GM13977 (cell line): ENCODE measurements around the gene TEN1.
A peak's percentile ranks its signal among the peaks of the same experiment; 100 is the strongest.

ENCODE experiments used
- DNase-seq: peaks from one replicate; pipeline ENCODE4 v3.0.0; 2012; ENCODE audit warnings: low spot score
- CTCF ChIP-seq: IDR thresholded peaks from 2 replicates; pipeline ENCODE4 v1.5.1; 2012; ENCODE audit warnings: mild to moderate bottlenecking, control low read depth; ENCODE audit not compliant: insufficient read depth; ENCODE audit errors: extremely low read depth, missing control alignments
- in situ Hi-C: fragments of 300-500 bp; cut with MboI; formaldehyde crosslinking; loops from one replicate; pipeline ENCODE4 v1.12.0; 2022; ENCODE audit warnings: low sequenced_read_pairs, low pct_unique_long_range_greater_than_20kb, mixed read lengths, inconsistent platforms; ENCODE audit not compliant: unreplicated experiment

TEN1 gene

GRCh38 chr17:75978938-75979704 is at the start of gene TEN1, which contains the start of gene ACOX1:
TEN1 (plus strand) TSS chr17:75979240; CDS start chr17:75986193, 6,953 bp downstream.
ACOX1 (minus strand) TSS chr17:75979166; CDS start chr17:75979073, 93 bp downstream.
- DNase-seq: peak; percentile 93
- peak; percentile 40 for TF ChIP-seq CTCF
- in situ Hi-C loops: no loop called here

DNA sequence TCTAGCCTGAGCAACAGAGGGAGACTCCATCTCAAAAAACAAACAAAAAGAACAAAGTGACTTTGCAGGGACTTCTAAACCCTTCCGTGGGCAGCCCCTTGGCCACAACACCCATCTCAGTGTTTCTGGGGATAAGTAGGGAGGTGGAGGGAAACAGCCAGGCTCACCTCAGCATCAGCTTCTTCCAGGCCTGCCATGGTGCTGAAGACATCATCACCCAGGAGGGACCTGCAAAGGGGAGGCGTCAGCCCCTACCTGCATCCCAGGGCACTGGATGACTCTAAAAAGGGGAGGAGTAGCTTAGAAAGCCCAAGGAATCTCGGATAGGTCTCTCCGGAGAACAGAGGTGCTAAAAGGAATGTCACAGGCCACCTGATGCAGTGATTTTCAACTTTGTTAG is 48.0 kb upstream of the TEN1 start:
- no peak for DNase-seq
- TF ChIP-seq CTCF: no peak
- in situ Hi-C loops: no loop called here

GRCh38 chr17:75932852-75933251 is 46.2 kb upstream of the TEN1 start:
- no peak for DNase-seq
- no peak for TF ChIP-seq CTCF
- in situ Hi-C loops: no loop called here

- no peak for TF ChIP-seq CTCF
- in situ Hi-C loops: no loop called here
- no peak for DNase-seq
These were observed 45.2 kb upstream of the TEN1 start for GRCh38 chr17:75933808-75934207.

DNA sequence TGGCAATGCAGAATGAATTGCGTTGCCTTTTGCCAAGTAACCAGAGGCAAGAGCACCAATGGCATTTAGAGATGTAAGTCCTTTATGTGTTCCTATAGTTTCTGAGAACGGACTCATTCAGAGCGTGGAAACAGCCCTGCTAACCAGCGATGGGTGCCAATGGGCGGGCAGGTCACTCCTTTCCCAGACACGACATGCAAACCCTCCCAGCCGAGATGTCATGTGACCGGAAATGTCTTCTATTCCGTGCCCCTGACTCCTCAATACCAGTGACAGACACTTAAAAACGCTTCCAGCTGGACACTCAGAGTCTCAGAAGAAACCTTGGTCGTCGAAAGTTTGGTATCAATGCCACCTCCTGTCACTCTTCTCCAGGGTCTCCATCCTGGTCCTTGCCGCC is 41.4 kb upstream of the TEN1 start:
- DNase-seq: no peak
- in situ Hi-C loops: no loop called here

GRCh38 chr17:75940727-75941441 is 38.2 kb upstream of the TEN1 start, which contains the start of gene FBF1:
FBF1 (minus strand) TSS chr17:75941042; CDS start chr17:75938149, 2,893 bp downstream.
- TF ChIP-seq CTCF: peak; percentile 9
- in situ Hi-C loops: no loop called here

More for the DNA sequence above, 41.4 kb upstream of the TEN1 start:
- no peak for TF ChIP-seq CTCF

More at GRCh38 chr17:75940727-75941441, 38.2 kb upstream of the TEN1 start, which contains the start of gene FBF1:
- DNase-seq: peak; percentile 98
